ENCODE data around the gene ANKRD1.

Gene ANKRD1

DNA sequence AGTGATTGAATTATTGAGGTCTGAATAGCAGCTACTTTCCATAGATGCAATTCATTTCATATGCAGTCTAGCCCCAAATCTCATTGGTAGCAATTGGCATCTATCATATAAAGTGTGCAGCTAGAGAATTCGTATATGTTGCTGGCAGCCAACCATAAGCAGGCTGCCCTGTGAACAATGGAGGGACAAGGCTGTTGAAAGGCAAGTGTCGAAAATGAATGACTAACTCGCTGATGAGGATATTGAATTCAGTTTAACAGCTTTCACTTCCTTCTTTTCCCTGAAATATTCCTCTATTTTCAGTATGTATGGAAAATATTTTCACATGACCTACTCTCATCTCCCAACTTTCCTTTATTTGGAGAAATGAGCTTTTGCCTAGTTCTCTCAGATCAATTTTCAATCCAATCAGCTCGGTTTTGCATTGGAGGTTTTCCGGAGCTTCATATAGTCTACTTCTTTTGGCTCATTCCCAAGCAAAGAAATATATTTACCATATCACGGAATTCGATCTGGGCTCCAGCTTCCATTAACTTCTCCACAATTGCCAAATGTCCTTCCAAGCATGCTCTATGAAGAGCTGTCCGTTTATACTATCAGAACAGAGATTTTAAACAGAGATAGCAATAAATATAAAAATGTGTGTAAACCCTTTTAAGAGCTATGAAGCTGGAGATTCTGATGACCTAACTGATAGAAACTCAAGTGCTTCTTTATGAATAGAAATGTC is 3.5 kb downstream of the ANKRD1 start:
- TF ChIP-seq, protein P1, sequence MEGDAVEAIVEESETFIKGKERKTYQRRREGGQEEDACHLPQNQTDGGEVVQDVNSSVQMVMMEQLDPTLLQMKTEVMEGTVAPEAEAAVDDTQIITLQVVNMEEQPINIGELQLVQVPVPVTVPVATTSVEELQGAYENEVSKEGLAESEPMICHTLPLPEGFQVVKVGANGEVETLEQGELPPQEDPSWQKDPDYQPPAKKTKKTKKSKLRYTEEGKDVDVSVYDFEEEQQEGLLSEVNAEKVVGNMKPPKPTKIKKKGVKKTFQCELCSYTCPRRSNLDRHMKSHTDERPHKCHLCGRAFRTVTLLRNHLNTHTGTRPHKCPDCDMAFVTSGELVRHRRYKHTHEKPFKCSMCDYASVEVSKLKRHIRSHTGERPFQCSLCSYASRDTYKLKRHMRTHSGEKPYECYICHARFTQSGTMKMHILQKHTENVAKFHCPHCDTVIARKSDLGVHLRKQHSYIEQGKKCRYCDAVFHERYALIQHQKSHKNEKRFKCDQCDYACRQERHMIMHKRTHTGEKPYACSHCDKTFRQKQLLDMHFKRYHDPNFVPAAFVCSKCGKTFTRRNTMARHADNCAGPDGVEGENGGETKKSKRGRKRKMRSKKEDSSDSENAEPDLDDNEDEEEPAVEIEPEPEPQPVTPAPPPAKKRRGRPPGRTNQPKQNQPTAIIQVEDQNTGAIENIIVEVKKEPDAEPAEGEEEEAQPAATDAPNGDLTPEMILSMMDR (IDR thresholded peaks at IDR 0.05; ENCODE audit: control insufficient read depth, extremely low read depth, insufficient read depth) = no peak
- DNase-seq (ENCODE audit: low read depth) = peak; percentile 94
- no peak overlapping the region for H3K4me3 ChIP-seq (ENCODE audit: low read depth, low read length)

DNA sequence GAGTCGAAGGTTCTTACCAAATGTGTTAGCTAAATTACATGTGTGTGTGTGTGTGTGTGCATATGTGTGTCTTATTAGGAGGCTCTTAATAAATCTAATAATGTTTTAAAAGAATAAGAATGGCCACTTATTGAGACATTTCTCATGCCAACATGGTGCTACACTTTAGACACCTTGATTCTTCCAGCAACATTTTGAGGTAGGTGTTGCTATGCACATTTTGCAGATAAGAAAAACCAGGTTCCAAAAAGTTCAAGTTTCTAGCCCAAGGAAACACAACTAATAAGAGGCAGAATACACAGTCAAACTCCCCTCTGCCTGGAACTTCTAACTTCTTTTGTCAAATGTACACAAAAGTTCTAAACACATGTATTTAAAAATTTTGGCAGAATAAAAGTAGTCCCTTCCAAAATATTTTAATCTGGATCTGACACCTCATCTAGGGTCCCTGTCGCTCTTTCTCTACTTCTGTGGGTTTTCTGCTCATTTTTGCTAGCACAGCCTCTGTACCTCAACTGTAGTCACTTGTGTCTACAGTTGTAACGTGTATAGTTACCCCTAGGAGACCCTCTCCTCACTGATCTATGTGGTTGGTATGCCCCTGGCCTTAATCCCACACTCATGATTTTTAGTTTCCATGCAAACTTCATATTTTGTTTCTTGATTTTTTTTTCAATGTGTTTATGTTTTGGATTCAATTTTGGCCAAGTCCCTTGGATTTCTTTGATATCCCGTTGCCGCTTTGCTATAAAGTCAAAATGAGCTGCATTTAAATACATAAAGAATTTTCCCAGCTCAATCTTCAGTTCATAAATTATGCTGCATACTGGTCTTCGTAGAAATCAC is 4.3 kb downstream of the ANKRD1 start:
- DNase-seq (ENCODE audit: low read depth) = no peak
- TF ChIP-seq, protein P1 (IDR thresholded peaks at IDR 0.05; ENCODE audit: control insufficient read depth, extremely low read depth, insufficient read depth) = no peak
- no peak overlapping the region for H3K4me3 ChIP-seq (ENCODE audit: low read depth, low read length)

DNA sequence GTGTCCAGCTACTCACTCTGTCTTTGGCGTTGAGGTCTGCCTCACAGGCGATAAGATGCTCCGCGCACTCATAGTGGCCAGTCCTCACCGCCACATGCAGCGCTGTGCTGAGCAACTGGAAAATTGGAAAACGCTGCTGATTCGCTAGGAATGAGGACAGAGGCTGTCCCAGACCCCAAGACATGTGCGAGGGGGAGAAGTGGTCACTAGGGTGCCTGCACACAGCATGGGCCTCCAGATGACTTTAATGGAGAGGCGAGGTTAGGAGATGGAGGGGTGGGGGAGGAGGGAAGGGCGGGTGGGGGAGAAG is 5.2 kb downstream of the ANKRD1 start:
- no peak overlapping the region for H3K4me3 ChIP-seq (ENCODE audit: low read depth, low read length)
- DNase-seq (ENCODE audit: low read depth) = no peak
- TF ChIP-seq, protein P1 (IDR thresholded peaks at IDR 0.05; ENCODE audit: control insufficient read depth, extremely low read depth, insufficient read depth) = no peak

DNA sequence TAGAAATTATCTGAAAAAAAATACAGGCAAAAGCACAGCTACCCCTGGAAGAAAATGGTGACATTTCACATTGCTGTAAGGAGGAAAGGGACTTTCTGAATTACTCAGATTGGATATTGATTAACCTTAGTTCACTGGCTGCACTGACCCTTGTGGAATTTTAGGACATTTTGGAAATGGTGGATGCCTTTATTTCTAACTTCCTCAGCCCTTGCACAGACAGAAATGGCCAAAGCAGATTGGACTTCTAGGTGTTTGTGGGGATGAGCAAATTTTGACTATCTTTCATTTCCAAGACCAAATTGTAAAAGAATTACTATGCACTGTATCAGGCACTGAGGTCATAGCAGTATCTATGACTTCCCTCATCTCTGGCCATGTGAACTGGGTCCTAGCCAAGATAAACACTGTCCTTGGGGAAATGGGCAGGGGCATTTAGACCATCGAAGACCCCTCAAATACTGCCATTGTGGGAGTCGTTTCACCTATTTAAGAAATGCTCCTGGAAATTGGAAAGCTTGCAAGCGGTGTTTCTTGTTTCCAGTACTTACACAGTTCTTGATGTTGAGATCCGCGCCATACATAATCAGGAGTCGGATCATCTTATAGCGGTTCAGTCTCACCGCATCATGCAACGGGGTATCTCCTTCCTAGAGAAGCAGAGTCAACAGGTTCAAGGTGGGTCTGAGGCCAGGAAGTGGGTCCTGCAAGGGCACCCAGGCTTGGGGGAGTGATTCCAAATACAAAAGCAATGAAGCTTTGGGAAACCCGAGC is 5.7 kb downstream of the ANKRD1 start:
- no peak for DNase-seq (ENCODE audit: low read depth)
- no peak overlapping the region for H3K4me3 ChIP-seq (ENCODE audit: low read depth, low read length)
- TF ChIP-seq, protein P1 (IDR thresholded peaks at IDR 0.05; ENCODE audit: control insufficient read depth, extremely low read depth, insufficient read depth) = no peak

DNA sequence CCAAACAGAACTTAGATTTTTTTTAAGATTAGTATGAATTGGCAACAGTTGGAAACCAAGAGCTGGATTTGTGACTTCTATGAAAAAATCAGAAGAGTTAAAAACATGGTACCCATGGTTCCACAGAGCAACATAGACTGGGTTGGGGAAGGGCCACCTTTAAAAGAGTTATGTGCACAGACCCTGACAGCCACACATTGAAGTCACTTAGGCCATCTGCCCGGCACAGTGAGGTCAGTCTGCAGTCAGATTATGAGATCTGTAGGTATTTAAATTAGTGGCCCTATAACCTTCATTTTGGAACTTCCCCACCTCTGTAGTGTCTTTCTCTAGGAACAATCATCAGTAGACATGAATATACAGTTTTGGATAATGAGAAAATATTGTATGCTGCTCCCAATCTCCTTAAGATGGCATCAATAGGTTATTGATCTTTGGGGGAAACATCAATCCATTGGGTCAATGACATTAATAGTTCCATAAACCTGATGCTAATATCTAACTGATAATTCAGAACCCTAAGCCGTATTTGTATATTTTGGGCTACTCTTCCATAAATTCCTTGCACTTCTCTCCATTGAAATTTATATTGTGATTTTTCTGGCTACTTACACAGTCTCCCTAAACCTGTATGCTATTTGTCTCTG is 7.0 kb downstream of the ANKRD1 start:
- no peak overlapping the region for H3K4me3 ChIP-seq (ENCODE audit: low read depth, low read length)
- no peak for DNase-seq (ENCODE audit: low read depth)
- TF ChIP-seq, protein P1 (IDR thresholded peaks at IDR 0.05; ENCODE audit: control insufficient read depth, extremely low read depth, insufficient read depth) = no peak

DNA sequence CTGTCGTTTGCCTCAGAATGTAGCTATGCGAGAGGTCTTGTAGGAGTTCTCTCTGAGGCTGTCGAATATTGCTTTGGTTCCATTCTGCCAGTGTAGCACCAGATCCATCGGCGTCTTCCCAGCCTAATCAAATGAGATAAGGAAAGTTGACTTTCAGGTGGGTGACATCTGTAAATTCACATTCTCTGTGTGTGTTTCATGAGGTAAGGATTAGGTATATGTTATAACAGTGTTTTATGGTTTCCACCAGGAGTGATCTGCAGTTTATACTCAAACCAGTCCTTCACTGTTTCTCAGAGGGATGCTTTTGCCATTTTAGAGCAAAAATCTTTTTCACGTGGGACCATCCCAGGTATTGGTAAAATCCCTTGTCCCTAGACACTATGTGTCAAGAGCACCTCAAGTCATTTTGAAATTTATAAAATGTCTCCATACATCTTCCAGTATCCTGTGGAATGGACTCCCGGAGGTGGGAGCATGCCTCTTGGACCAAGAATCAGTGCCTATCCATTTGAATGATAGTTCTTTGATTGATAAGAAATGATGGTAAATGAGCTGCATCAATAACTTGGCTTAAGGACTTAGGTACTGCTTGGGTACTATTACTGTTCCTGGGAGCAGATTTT is 7.9 kb downstream of the ANKRD1 start:
- no peak overlapping the region for H3K4me3 ChIP-seq (ENCODE audit: low read depth, low read length)
- TF ChIP-seq, protein P1 (IDR thresholded peaks at IDR 0.05; ENCODE audit: control insufficient read depth, extremely low read depth, insufficient read depth) = no peak
- no peak for DNase-seq (ENCODE audit: low read depth)

All from LNCaP clone FGC (cell line).